Measurements from ENCODE around the gene RFX1. TPM values are rescaled to one million over a fixed set of nuclear protein-coding genes. Genes with fewer than 3 reads are reported as not detected.

RFX1 gene
- total RNA-seq, 1 experiment from 2014 or later = 25.5 TPM

GRCh38 chr19:14015524-14016035, 9.5 kb upstream of the RFX1 start:
- ChIA-PET POLR2A (ENCODE audit: unreplicated experiment) (interaction anchor here (0.7 kb wide), 1 partner anchor 9 kb away, joined by 3 read pairs; no protein-coding TSS in a partner anchor), CTCF (interaction anchor here (0.6 kb wide), 1 partner anchor 16 kb away, joined by 3 read pairs; the partner anchor contains the start of gene IL27RA)
- Histone ChIP-seq H3K4me2 (no peak overlapping the region), H3K9me3 (ENCODE audit: insufficient read depth, low read depth) (no peaks in the 10 kb centered on the region), H3K27ac (no peak overlapping the region), H3F3A (ENCODE audit: insufficient read depth, low read depth) (peaks cover 15% of the 10 kb centered on the region; the same call in 1 of the 2 replicates), H3K79me2 (ENCODE audit: low read depth) (no peaks in the 10 kb centered on the region), H3K4me1 (replicated peaks; ENCODE audit: insufficient read depth) (0 out of 2 replicates have a peak, but pooled peaks cover 4% of the 10 kb centered on the region), H3K36me3 (ENCODE audit: low read depth) (no peaks in the 10 kb centered on the region), H3K4me3 (no peak overlapping the region), H3K27me3 (ENCODE audit: insufficient read depth, low read depth) (no peaks in the 10 kb centered on the region), H3K9me2 (ENCODE audit: insufficient read depth) (no peaks in the 10 kb centered on the region), H2AFZ (no peak overlapping the region), H4K20me1 (ENCODE audit: insufficient read depth) (no peaks in the 10 kb centered on the region)
- DNase-seq = no peak
- no TSS peak for BruUV-seq (replicated peaks)
- intact Hi-C loops (cut with micrococcal nuclease; ENCODE audit: unreplicated experiment) = no loop called here
- TF ChIP-seq EZH2 (IDR thresholded peaks at IDR 0.05; ENCODE audit: low read depth) (no peak), CTCF (conservative IDR thresholded peaks at IDR 0.05) (no peak)

GRCh38 chr19:14012378-14012915, 6.3 kb upstream of the RFX1 start:
- Histone ChIP-seq H3K9me2 (ENCODE audit: insufficient read depth) (no peaks in the 10 kb centered on the region), H3K9me3 (ENCODE audit: insufficient read depth, low read depth) (no peaks in the 10 kb centered on the region), H3F3A (ENCODE audit: insufficient read depth, low read depth) (peaks cover 28% of the 10 kb centered on the region), H2AFZ (no peak overlapping the region), H3K79me2 (ENCODE audit: low read depth) (no peaks in the 10 kb centered on the region), H3K27me3 (ENCODE audit: insufficient read depth, low read depth) (no peaks in the 10 kb centered on the region), H3K4me3 (no peak overlapping the region), H3K27ac (no peak overlapping the region), H3K4me1 (replicated peaks; ENCODE audit: insufficient read depth) (peaks cover 6% of the 10 kb centered on the region), H4K20me1 (ENCODE audit: insufficient read depth) (no peaks in the 10 kb centered on the region), H3K36me3 (ENCODE audit: low read depth) (no peaks in the 10 kb centered on the region), H3K4me2 (no peak overlapping the region)
- intact Hi-C loops (cut with micrococcal nuclease; ENCODE audit: unreplicated experiment) = no loop called here
- no TSS peak for BruUV-seq (replicated peaks)
- POLR2A ChIA-PET (ENCODE audit: unreplicated experiment) = no interaction called here
- CTCF ChIA-PET = no interaction called here
- TF ChIP-seq CTCF (conservative IDR thresholded peaks at IDR 0.05) (no peak), EZH2 (IDR thresholded peaks at IDR 0.05; ENCODE audit: low read depth) (no peak)
- no peak for DNase-seq

- BruUV-seq (replicated peaks) = TSS peak; percentile 60
- intact Hi-C loops (cut with micrococcal nuclease; ENCODE audit: unreplicated experiment) = loop anchor here (2.0 to 5.0 kb wide), 2 partner anchors 66 to 500 kb away; partner anchors contain the start of gene MISP3
- H3K4me2 ChIP-seq = peak overlapping the region; percentile 96
- no peak for DNase-seq
- H3K9me2 ChIP-seq (ENCODE audit: insufficient read depth) = no peaks in the 10 kb centered on the region
- peak overlapping the region; percentile 65 for H3K4me3 ChIP-seq
- peaks cover 20% of the 10 kb centered on the region for H3K79me2 ChIP-seq (ENCODE audit: low read depth)
- TF ChIP-seq CTCF (conservative IDR thresholded peaks at IDR 0.05) (no peak), EZH2 (IDR thresholded peaks at IDR 0.05; ENCODE audit: low read depth) (no peak)
- POLR2A ChIA-PET (ENCODE audit: unreplicated experiment) = interaction anchor here (0.5 to 1.2 kb wide), 5 partner anchors 8 to 160 kb away, joined by 3 to 12 read pairs (median 3); partner anchors contain the start of gene IL27RA
- no peaks in the 10 kb centered on the region for H3K27me3 ChIP-seq (ENCODE audit: insufficient read depth, low read depth)
- H3K4me1 ChIP-seq (replicated peaks; ENCODE audit: insufficient read depth) = peaks cover 6% of the 10 kb centered on the region
- H3K36me3 ChIP-seq (ENCODE audit: low read depth) = no peaks in the 10 kb centered on the region
- no peaks in the 10 kb centered on the region for H3K9me3 ChIP-seq (ENCODE audit: insufficient read depth, low read depth)
- CTCF ChIA-PET = no interaction called here
- no peaks in the 10 kb centered on the region for H4K20me1 ChIP-seq (ENCODE audit: insufficient read depth)
- peak overlapping the region; percentile 85 for H2AFZ ChIP-seq
- H3F3A ChIP-seq (ENCODE audit: insufficient read depth, low read depth) = peaks cover 30% of the 10 kb centered on the region
- H3K27ac ChIP-seq = peak overlapping the region; percentile 82
Measured at GRCh38 chr19:14006766-14007562, 844 bp upstream of the RFX1 start.

Data from PC-9 (cell line).